HCT116 (cell line): ENCODE results near the gene TRAF2.
A peak's percentile ranks its signal among the peaks of the same experiment; 100 is the strongest.

ENCODE experiments used
- CEBPB ChIP-seq: IDR thresholded peaks from 2 replicates; pipeline ENCODE4 v1.6.1; 2012; ENCODE audit warnings: low read depth
- EZH2 ChIP-seq: fragments of 200-600 bp; sonication (generic); IDR thresholded peaks from 2 replicates; pipeline ENCODE4 v1.6.1; 2017; ENCODE audit warnings: antibody characterized with exemption, mixed run types
- EZH2phosphoT487 ChIP-seq: fragments of 200-600 bp; IDR thresholded peaks from 2 replicates; pipeline ENCODE4 v1.6.1; 2018; ENCODE audit warnings: antibody characterized with exemption, borderline replicate concordance
- JUND ChIP-seq: IDR thresholded peaks from 2 replicates; pipeline ENCODE4 v1.6.1; 2012
- POLR2A ChIP-seq: IDR thresholded peaks from 2 replicates; pipeline ENCODE4 v1.7.0; 2011; ENCODE audit warnings: borderline replicate concordance; ENCODE audit not compliant: insufficient read depth, insufficient read length; ENCODE audit errors: extremely low read depth
- RAD21 ChIP-seq: IDR thresholded peaks from 2 replicates; pipeline ENCODE4 v1.6.1; 2012; ENCODE audit warnings: low read depth, mild to moderate bottlenecking
- SP1 ChIP-seq: IDR thresholded peaks from 2 replicates; pipeline ENCODE4 v1.6.1; 2012; ENCODE audit warnings: low read depth
- TCF7L2 ChIP-seq: IDR thresholded peaks from 2 replicates; pipeline ENCODE4 v1.7.0; 2011; ENCODE audit warnings: borderline replicate concordance, inconsistent platforms; ENCODE audit not compliant: insufficient read depth, insufficient read length; ENCODE audit errors: extremely low read depth
- YY1 ChIP-seq: IDR thresholded peaks from 2 replicates; pipeline ENCODE4 v1.6.1; 2011; ENCODE audit warnings: low read length, low read depth, moderate library complexity, mild to moderate bottlenecking; ENCODE audit not compliant: insufficient replicate concordance; ENCODE audit errors: extremely low read depth
- ZFX ChIP-seq: fragments of 450-650 bp; IDR thresholded peaks from 2 replicates; pipeline ENCODE4 v1.6.1; 2017
- ZNF274 ChIP-seq: fragments of 200-500 bp; sonication (Bioruptor generic); IDR thresholded peaks from 2 replicates; pipeline ENCODE4 v1.6.1; 2014; ENCODE audit warnings: mild to moderate bottlenecking, low read depth, low read length, inconsistent platforms
- TF ChIP-seq, protein P1 (sequence below): IDR thresholded peaks from 2 replicates; pipeline ENCODE4 v1.6.1; 2012; ENCODE audit warnings: low read depth
- TF ChIP-seq, protein P2 (sequence below), 3 experiments: fragments of 200-600 bp in 1 of 3; sonication (generic) in 1 of 3; IDR thresholded peaks in 2 of 3; conservative IDR thresholded peaks in 1 of 3; 2 replicates each; pipeline ENCODE4 v1.5.1; 2012 to 2017; ENCODE audit warnings: low read depth in 2 of 3, low read length in 2 of 3, antibody characterized with exemption in 1 of 3, borderline replicate concordance in 1 of 3, control low read depth in 1 of 3, mild to moderate bottlenecking in 1 of 3, mixed read lengths in 1 of 3, mixed run types in 1 of 3, moderate library complexity in 1 of 3; ENCODE audit not compliant: insufficient read depth in 1 of 3
- TF ChIP-seq, protein P3 (sequence below): IDR thresholded peaks from 2 replicates; pipeline ENCODE4 v1.6.1; 2012

DNA sequence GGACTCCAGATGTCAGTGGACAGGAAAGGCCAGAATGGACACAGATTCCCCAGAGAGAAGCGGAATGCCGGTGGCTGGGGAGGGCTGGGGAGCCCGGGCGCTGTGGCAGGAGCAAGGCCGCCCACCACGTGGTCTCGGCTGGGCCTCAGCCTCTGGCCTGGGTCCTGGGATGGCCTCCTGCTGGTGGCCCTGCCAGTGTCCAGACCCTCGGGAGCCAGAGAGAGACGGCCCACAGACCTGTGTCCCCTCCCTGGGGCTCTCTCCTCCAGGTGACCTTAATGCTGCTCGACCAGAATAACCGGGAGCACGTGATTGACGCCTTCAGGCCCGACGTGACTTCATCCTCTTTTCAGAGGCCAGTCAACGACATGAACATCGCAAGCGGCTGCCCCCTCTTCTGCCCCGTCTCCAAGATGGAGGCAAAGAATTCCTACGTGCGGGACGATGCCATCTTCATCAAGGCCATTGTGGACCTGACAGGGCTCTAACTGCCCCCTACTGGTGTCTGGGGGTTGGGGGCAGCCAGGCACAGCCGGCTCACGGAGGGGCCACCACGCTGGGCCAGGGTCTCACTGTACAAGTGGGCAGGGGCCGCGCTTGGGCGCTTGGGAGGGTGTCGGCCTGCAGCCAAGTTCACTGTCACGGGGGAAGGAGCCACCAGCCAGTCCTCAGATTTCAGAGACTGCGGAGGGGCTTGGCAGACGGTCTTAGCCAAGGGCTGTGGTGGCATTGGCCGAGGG lies 39.3 kb downstream of the TRAF2 start:
- TF ChIP-seq ZNF274 (no peak), POLR2A (no peak), EZH2phosphoT487 (no peak), ZFX (no peak), EZH2 (no peak), TCF7L2 (no peak), YY1 (no peak), SP1 (no peak), JUND (no peak), RAD21 (peak; percentile 11; the same call in 1 of the 2 replicates), CEBPB (no peak)
- TF ChIP-seq, protein P1, sequence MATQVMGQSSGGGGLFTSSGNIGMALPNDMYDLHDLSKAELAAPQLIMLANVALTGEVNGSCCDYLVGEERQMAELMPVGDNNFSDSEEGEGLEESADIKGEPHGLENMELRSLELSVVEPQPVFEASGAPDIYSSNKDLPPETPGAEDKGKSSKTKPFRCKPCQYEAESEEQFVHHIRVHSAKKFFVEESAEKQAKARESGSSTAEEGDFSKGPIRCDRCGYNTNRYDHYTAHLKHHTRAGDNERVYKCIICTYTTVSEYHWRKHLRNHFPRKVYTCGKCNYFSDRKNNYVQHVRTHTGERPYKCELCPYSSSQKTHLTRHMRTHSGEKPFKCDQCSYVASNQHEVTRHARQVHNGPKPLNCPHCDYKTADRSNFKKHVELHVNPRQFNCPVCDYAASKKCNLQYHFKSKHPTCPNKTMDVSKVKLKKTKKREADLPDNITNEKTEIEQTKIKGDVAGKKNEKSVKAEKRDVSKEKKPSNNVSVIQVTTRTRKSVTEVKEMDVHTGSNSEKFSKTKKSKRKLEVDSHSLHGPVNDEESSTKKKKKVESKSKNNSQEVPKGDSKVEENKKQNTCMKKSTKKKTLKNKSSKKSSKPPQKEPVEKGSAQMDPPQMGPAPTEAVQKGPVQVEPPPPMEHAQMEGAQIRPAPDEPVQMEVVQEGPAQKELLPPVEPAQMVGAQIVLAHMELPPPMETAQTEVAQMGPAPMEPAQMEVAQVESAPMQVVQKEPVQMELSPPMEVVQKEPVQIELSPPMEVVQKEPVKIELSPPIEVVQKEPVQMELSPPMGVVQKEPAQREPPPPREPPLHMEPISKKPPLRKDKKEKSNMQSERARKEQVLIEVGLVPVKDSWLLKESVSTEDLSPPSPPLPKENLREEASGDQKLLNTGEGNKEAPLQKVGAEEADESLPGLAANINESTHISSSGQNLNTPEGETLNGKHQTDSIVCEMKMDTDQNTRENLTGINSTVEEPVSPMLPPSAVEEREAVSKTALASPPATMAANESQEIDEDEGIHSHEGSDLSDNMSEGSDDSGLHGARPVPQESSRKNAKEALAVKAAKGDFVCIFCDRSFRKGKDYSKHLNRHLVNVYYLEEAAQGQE: no peak
- TF ChIP-seq, protein P2, sequence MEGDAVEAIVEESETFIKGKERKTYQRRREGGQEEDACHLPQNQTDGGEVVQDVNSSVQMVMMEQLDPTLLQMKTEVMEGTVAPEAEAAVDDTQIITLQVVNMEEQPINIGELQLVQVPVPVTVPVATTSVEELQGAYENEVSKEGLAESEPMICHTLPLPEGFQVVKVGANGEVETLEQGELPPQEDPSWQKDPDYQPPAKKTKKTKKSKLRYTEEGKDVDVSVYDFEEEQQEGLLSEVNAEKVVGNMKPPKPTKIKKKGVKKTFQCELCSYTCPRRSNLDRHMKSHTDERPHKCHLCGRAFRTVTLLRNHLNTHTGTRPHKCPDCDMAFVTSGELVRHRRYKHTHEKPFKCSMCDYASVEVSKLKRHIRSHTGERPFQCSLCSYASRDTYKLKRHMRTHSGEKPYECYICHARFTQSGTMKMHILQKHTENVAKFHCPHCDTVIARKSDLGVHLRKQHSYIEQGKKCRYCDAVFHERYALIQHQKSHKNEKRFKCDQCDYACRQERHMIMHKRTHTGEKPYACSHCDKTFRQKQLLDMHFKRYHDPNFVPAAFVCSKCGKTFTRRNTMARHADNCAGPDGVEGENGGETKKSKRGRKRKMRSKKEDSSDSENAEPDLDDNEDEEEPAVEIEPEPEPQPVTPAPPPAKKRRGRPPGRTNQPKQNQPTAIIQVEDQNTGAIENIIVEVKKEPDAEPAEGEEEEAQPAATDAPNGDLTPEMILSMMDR (IDR thresholded peaks at IDR 0.05 in 2 of 3, conservative IDR thresholded peaks at IDR 0.05 in 1 of 3; ENCODE audit: borderline replicate concordance in 1 of 3, insufficient read depth in 1 of 3, low read depth in 2 of 3, low read length in 2 of 3): 0 out of 6 replicates have a peak, but pooled peaks of 2 of the 3 experiments have one; percentile 4 to 8
- TF ChIP-seq, protein P3, sequence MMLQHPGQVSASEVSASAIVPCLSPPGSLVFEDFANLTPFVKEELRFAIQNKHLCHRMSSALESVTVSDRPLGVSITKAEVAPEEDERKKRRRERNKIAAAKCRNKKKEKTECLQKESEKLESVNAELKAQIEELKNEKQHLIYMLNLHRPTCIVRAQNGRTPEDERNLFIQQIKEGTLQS: no peak
